HepG2 (cell line): ENCODE results near the gene ERVMER34-1. TPM values are rescaled to one million over a fixed set of nuclear protein-coding genes. Genes with fewer than 3 reads are reported as not detected.
A peak's percentile ranks its signal among the peaks of the same experiment; 100 is the strongest.

ENCODE experiments used
- AGO1 ChIP-seq: fragments of 200-400 bp; formaldehyde crosslinking; IDR thresholded peaks from 2 replicates; pipeline ENCODE4 v1.6.1; 2017; ENCODE audit warnings: mild to moderate bottlenecking, low read depth, low read length, moderate library complexity; ENCODE audit not compliant: poor library complexity, severe bottlenecking
- FOXP1 ChIP-seq, 2 experiments: fragments of 450-650 bp in 1 of 2; IDR thresholded peaks; 2 replicates each; pipeline ENCODE4 v1.6.1; 2017 to 2018; ENCODE audit warnings: antibody characterized with exemption in 1 of 2
- IRX3 ChIP-seq: sonication (generic); formaldehyde crosslinking; IDR thresholded peaks from 2 replicates; pipeline ENCODE4 v1.8.1; 2023; ENCODE audit warnings: mild to moderate bottlenecking, low read depth, missing genetic modification reagents, borderline replicate concordance
- MIER3 ChIP-seq: IDR thresholded peaks from 2 replicates; pipeline ENCODE4 v1.6.1; 2016; ENCODE audit warnings: missing compliant biosample characterization, borderline replicate concordance
- NPAS2 ChIP-seq: sonication (generic); formaldehyde crosslinking; IDR thresholded peaks from 2 replicates; pipeline ENCODE4 v1.8.0; 2022; ENCODE audit warnings: mild to moderate bottlenecking, missing genetic modification reagents, borderline replicate concordance
- PATZ1 ChIP-seq: sonication (generic); formaldehyde crosslinking; IDR thresholded peaks from 2 replicates; pipeline ENCODE4 v1.4.0; 2020; ENCODE audit warnings: missing genetic modification reagents
- PHB2 ChIP-seq: fragments of 450-650 bp; IDR thresholded peaks from 2 replicates; pipeline ENCODE4 v1.6.1; 2018; ENCODE audit not compliant: partially characterized antibody
- PHF8 ChIP-seq: sonication (generic); formaldehyde crosslinking; IDR thresholded peaks from 2 replicates; pipeline ENCODE4 v1.5.0; 2020; ENCODE audit warnings: missing genetic modification reagents
- SALL2 ChIP-seq: sonication (generic); formaldehyde crosslinking; IDR thresholded peaks from 2 replicates; pipeline ENCODE4 v1.8.1; 2023; ENCODE audit warnings: mild to moderate bottlenecking, missing genetic modification reagents, inconsistent platforms
- YEATS2 ChIP-seq: sonication (generic); formaldehyde crosslinking; IDR thresholded peaks from 2 replicates; pipeline ENCODE4 v1.4.0; 2020; ENCODE audit warnings: missing genetic modification reagents, borderline replicate concordance
- ZBTB1 ChIP-seq: sonication (generic); formaldehyde crosslinking; IDR thresholded peaks from 2 replicates; pipeline ENCODE4 v1.4.0; 2020; ENCODE audit warnings: missing genetic modification reagents, borderline replicate concordance
- ZBTB20 ChIP-seq: sonication (generic); formaldehyde crosslinking; IDR thresholded peaks from 2 replicates; pipeline ENCODE4 v1.8.1; 2023; ENCODE audit warnings: missing genetic modification reagents, low read depth, mild to moderate bottlenecking, borderline replicate concordance
- ZBTB42 ChIP-seq: sonication (generic); formaldehyde crosslinking; IDR thresholded peaks from 2 replicates; pipeline ENCODE4 v1.5.0; 2020; ENCODE audit warnings: mild to moderate bottlenecking, missing genetic modification reagents
- ZFY ChIP-seq: sonication (generic); formaldehyde crosslinking; IDR thresholded peaks from 2 replicates; pipeline ENCODE4 v1.4.0; 2020; ENCODE audit warnings: missing genetic modification reagents
- ZNF136 ChIP-seq: sonication (generic); formaldehyde crosslinking; IDR thresholded peaks from 2 replicates; pipeline ENCODE4 v1.8.1; 2022; ENCODE audit warnings: low read depth, mild to moderate bottlenecking, moderate library complexity, missing genetic modification reagents
- ZNF20 ChIP-seq: sonication (generic); formaldehyde crosslinking; IDR thresholded peaks from 2 replicates; pipeline ENCODE4 v1.4.0; 2020; ENCODE audit warnings: mild to moderate bottlenecking, moderate library complexity, missing genetic modification reagents
- ZNF263 ChIP-seq: sonication (generic); formaldehyde crosslinking; IDR thresholded peaks from 2 replicates; pipeline ENCODE4 v1.4.0; 2020; ENCODE audit warnings: missing genetic modification reagents
- ZNF292 ChIP-seq: sonication (generic); formaldehyde crosslinking; IDR thresholded peaks from 2 replicates; pipeline ENCODE4 v1.8.1; 2022; ENCODE audit warnings: mild to moderate bottlenecking, low read depth, missing genetic modification reagents, borderline replicate concordance
- ZNF512 ChIP-seq: sonication (generic); formaldehyde crosslinking; IDR thresholded peaks from 2 replicates; pipeline ENCODE4 v1.4.0; 2020; ENCODE audit warnings: mild to moderate bottlenecking, missing genetic modification reagents
- ZNF879 ChIP-seq: sonication (generic); formaldehyde crosslinking; IDR thresholded peaks from 2 replicates; pipeline ENCODE4 v1.8.1; 2023; ENCODE audit warnings: missing genetic modification reagents
- ZSCAN12 ChIP-seq: sonication (generic); formaldehyde crosslinking; IDR thresholded peaks from 2 replicates; pipeline ENCODE4 v1.9.0; 2021; ENCODE audit warnings: mild to moderate bottlenecking, missing genetic modification reagents
- polyA plus RNA-seq, 8 experiments: library from polyadenylated mRNA; depleted of rRNA in 3 of 8; stranded (reverse) in 7 of 8; unstranded in 1 of 8; fragments of >200 nt; fragmentation: Illumina TruSeq in 4 of 8; extraction: Trizol in 4 of 8; gene quantifications; 2 replicates each; pipeline versions ENCODE4 v1.2.1 to v1.2.3, GENCODE V29; 2011 to 2016; ENCODE audit warnings: low read depth in 4 of 8, missing spikeins in 1 of 8, mixed read lengths in 1 of 8; ENCODE audit not compliant: insufficient read depth in 1 of 8
- total RNA-seq, 5 experiments: library from RNA; depleted of rRNA; stranded (reverse); fragments of >200 nt; fragmentation: Illumina TruSeq; extraction: Trizol; gene quantifications; 2 replicates each; pipeline ENCODE4 v1.2.3, GENCODE V29; 2016; ENCODE audit warnings: low read depth in 1 of 5
- TF ChIP-seq, protein P1 (sequence below): sonication (generic); formaldehyde crosslinking; IDR thresholded peaks from 2 replicates; pipeline ENCODE4 v1.5.1; 2020; ENCODE audit warnings: mild to moderate bottlenecking, moderate library complexity, missing genetic modification reagents

The ERVMER34-1 gene
- total and polyA plus RNA-seq, 2 of the 13 experiments (the other 11 are each of a cell fraction or from before 2014, with no cell fraction given), result 0.04 to 0.35 TPM

DNA sequence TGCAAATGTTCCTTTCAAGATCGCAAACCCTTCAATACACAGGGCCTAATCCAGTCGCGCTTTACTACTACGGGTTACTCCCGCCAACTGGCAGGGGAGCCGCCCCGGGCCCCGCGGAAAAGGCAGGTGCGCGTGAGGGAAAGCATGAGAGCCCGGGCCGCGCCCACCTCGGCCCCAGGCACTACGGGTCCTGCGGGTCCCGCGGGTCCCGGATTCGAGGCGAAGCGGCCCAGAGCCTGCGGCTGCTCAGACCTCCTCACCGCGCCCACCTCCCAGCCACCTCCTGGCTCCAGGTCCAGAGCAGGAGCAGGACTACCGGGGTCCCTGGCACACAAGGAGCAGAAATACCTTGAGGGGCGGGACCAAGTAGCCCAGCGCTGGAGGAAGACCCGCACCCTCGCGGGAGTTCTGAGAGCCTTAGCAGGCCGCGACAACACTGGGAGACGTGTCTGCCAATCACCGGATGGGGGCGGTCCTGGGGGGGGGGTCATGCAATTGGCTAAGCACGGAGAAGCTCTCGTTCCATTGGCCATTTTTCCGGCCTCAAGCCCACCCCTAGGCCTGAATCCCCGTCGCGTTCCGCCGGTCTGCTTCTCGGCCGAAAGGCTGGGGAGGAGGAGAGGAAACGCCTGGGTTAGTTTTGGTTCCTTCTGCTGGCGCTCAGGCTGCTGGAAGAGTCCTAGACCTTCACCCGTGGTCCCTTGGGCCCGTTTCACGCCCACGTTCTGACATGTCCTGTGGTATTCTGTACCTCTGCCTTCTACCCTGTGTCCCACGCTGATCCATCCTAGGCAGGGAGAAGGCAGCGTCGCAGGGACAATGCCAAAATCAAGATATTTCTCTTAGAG, 29.0 kb downstream of the ERVMER34-1 start (continued):
- TF ChIP-seq ZSCAN12 (CRISPR knock-in tag) (no peak), PHF8 (CRISPR knock-in tag) (peak; percentile 74), ZNF512 (CRISPR knock-in tag) (no peak), IRX3 (no peak), ZNF292 (CRISPR knock-in tag) (no peak), ZBTB42 (CRISPR knock-in tag) (no peak), ZNF879 (CRISPR knock-in tag) (no peak), ZFY (CRISPR knock-in tag) (peak; percentile 51), YEATS2 (CRISPR knock-in tag) (no peak; the same call in 1 of the 2 replicates), PATZ1 (CRISPR knock-in tag) (no peak; the same call in 1 of the 2 replicates), ZNF20 (CRISPR knock-in tag) (no peak), FOXP1 (IDR thresholded peaks at IDR 0.05) (no peak), FOXP1 (CRISPR knock-in tag; IDR thresholded peaks at IDR 0.05) (no peak), AGO1 (peak; percentile 94), ZBTB1 (no peak), NPAS2 (no peak), SALL2 (CRISPR knock-in tag) (no peak), MIER3 (no peak), ZBTB20 (no peak), PHB2 (no peak), ZNF263 (no peak), ZNF136 (no peak)
- TF ChIP-seq, protein P1, sequence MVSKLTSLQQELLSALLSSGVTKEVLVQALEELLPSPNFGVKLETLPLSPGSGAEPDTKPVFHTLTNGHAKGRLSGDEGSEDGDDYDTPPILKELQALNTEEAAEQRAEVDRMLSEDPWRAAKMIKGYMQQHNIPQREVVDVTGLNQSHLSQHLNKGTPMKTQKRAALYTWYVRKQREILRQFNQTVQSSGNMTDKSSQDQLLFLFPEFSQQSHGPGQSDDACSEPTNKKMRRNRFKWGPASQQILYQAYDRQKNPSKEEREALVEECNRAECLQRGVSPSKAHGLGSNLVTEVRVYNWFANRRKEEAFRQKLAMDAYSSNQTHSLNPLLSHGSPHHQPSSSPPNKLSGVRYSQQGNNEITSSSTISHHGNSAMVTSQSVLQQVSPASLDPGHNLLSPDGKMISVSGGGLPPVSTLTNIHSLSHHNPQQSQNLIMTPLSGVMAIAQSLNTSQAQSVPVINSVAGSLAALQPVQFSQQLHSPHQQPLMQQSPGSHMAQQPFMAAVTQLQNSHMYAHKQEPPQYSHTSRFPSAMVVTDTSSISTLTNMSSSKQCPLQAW (CRISPR knock-in tag), result 0 out of 2 replicates have a peak, but pooled peaks have one; percentile 31
